Glomerular visceral epithelial cell (primary cell): ENCODE data around the gene NBPF9.
"Not testable (repeated sequence)": the region's sequence is repeated elsewhere in the genome, so short reads cannot be mapped to it uniquely, and the experiment has no call there.

ENCODE experiments used
- DNase-seq: peaks from one replicate; pipeline ENCODE4 v3.0.0-alpha.2; 2016; ENCODE audit errors: extremely low spot score

Gene NBPF9, protein sequence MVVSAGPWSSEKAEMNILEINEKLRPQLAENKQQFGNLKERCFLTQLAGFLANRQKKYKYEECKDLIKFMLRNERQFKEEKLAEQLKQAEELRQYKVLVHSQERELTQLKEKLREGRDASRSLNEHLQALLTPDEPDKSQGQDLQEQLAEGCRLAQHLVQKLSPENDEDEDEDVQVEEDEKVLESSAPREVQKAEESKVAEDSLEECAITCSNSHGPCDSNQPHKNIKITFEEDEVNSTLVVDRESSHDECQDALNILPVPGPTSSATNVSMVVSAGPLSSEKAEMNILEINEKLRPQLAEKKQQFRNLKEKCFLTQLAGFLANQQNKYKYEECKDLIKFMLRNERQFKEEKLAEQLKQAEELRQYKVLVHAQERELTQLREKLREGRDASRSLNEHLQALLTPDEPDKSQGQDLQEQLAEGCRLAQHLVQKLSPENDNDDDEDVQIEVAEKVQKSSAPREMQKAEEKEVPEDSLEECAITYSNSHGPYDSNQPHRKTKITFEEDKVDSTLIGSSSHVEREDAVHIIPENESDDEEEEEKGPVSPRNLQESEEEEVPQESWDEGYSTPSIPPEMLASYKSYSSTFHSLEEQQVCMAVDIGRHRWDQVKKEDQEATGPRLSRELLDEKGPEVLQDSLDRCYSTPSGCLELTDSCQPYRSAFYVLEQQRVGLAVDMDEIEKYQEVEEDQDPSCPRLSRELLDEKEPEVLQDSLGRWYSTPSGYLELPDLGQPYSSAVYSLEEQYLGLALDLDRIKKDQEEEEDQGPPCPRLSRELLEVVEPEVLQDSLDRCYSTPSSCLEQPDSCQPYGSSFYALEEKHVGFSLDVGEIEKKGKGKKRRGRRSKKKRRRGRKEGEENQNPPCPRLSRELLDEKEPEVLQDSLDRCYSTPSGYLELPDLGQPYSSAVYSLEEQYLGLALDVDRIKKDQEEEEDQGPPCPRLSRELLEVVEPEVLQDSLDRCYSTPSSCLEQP (N-terminal part only)

DNA sequence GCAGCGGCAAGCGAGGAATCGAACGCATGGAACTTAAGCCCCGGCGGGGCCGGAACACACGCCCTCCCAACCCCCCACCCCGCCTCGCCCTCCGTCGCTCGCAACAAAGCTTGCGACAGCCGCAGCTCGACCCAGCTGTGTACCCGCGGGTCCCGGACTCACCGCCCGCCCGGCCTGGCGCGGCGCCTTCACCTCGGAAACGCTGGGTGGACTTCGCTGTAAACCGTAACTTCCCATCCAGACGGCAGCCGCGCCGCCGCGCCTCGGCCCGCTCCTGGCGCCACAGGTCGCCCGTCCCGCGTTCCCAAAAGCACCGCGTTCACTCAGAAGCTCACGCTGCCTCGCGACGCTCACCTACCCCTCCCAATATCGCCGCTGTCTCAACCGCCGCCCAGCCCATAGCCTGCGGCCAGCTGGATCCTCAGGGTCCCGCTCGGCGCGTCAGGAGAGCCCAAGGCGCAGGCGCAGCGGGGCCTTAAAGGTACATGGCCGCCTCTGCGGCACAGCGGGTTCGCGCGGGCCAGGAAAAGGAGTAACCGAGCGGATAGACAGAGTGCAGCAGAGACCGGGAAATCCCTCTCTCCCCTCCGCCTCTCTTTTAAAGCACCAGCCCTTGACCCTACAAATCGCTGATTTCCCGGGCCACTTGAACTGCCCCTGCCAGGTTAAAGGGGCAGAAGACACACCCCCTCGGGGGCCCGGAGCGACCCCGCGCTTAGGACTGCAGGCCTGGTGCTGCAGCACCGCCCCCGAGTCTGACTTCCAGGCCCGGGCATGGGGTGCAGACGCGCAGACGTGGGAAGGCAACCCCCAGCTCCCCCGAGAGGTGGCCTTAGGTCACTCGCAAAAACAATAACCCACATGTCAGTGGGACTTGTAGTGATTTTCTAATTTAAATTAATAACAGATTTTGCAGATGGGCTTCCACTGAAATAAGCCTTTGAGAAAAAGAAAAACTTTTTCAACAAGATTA lies at the start of gene NBPF9:
Gene NBPF9 (minus strand): TSS at position 443 of the 973 bp plus-strand sequence. CDS start 21,412 bp downstream, outside the sequence.
- DNase-seq, result peak; percentile 42

DNA sequence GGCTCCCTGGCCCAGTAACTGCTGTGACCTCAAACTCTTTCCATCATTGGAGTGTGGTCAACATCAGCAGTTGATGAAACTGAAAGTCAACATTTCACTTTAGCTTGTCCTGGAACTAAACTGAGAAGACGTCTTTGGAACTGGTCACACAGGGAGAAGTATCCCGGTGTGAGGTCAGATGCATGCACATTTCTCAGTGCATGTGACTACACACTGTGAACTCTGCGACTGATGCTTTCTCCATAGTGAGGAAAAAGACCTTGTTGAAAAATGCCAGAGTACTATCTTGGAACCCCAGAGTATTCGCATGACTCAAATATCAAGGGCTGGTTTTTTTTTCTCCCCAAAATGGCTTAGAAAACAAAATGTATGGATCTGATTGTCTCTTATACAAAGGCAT lies 46.6 kb upstream of the NBPF9 start:
- DNase-seq, result not testable (repeated sequence)

DNA sequence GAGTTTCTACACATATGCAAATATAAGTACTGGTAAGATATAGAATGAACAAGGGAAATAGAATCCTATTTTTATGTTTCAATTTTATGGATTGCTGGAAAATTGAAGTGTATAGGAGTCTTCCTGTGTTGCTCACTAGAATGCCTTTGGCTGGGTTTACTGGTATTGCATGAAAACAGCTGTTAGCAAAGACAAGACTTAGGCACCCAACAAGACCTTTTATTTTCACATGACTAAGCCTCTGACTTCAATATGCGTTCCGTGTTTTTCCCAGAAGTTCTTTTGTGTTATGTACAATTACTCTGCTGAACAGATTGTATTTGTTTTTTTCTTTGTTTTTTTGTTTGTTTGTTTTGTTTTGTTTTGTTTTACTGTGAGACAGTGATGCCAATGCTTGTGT lies 34.2 kb upstream of the NBPF9 start:
- DNase-seq, result not testable (repeated sequence)

DNA sequence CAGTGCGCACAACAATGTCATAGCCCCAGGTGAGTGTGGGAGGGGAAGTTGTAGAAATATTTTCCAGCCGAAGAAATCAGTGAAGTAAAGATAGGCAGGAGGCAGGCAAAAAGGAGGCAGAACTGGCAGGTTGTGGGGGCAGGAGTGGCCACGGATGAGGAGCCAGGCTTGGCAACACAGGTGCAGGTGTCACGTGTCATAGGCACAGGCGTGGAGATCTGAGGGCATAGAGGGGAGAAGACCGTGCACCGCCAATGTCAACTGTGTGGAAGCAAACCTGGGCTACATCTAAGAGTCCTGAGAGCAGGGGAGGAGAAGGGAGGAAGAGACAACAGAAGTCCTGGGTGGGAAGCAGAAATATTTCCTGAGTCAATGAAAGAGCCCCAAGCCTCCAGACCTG lies 27.6 kb upstream of the NBPF9 start:
- not testable (repeated sequence) for DNase-seq

DNA sequence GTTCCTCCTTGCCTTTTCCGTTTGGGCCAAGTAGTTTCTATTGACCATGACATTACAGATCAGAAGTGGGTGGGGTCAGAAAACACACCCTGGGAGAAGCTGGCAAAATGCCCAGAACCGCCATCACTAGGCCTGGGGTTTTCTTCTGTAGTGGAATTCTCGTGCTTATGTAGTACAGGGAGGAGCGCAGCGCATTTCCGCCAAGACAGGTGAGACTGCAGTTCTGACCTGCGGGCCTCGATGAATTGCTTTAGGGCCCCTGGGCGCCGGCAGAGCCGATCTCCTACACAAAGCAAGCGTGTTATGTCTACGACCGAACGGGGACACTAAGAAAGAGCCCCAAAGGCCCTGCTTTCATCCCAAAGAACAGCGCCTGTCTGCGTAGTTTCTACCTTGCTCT lies 25.9 kb upstream of the NBPF9 start:
- DNase-seq, result not testable (repeated sequence)

DNA sequence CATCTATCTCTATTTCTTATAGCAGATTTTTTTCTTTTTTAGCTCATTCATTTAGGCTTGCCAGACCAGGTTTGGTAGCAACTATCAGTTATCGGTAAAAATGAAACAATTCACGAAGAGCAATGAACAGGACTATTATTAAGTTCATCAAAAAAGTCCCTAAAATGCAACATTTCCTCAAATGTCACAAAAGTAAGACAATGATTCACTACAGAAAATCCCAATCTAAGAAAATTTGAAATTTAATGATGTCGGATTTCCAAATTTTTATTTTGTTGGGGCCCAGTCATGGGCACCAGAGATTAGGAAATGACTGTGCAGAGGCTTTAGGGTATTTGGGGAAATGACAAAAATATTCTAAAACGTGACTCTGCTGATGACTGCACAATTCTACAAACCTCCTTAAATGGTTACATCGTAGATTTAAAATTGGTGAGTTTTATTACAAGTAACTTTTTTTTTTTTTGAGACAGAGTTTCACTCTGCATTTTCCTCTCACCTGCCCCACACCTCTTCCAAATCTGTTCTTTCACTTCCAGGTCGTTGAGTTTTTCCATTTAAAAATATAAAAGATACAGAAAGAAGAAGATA lies 23.3 kb upstream of the NBPF9 start:
- DNase-seq, result not testable (repeated sequence)

DNA sequence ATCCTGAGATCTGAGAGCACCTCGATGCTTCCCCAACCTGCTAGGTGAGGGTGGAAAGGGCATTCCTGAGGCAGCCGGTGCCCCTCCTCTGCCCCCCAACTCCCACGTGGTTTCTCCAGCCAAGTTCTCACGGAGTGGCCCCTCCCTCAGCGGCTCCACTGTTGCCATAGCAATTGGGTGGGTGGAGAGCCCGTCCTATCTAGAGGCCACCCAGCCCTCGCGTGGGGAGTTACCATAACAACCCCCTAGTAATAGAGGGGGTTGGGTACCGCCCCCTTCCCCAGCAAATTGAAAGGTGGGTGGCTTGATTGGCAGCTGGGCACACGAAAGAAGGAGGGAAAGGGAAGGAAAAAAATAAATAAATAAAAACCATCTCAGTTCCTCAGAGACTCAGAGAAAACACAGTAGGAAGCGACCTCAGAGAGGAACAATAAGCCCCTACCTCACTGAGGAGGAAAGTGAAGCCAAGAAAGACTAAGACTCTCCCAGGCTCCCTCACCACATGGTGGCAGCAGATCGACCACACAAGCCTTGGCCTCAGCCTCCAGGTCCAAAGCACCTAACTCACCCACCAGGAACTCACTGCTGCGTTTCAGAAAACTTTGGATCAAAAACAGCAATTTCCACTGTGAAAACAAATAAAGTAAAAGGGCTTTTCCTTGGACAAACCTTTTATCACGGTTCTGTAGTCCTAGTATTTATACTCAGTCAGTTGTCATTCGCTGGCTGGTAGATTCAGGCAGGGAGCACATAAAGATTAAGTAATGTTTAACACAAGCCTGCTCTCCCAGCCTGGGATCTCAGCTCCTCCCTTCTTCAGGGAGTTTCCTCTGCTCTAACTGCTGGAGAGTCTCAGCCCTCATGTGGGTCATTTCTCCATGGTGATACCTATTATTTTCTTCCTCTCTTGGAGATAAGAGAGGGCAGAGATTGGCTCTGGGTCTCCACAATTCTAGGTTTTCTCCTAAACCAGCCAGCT lies 20.9 kb upstream of the NBPF9 start:
- DNase-seq, result peak; percentile 20

DNA sequence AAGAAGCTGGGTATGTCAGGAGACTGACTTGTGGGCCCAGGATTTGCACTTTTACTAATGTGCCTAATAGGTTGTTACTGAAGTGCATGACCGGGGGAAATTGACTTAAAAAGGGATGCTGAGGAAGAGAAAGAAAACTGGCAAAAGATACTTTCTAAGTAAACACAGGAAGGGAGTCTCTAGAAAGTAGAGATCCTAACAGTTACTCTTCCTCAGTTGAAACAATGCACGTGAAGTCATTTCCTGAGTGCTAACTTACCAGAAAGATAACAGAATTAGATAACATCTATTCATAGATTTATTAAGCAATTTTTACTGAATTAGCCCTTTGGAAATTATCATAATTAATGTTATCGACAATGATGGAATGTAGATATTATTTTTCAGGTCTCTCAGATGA lies 9.5 kb upstream of the NBPF9 start:
- not testable (repeated sequence) for DNase-seq

DNA sequence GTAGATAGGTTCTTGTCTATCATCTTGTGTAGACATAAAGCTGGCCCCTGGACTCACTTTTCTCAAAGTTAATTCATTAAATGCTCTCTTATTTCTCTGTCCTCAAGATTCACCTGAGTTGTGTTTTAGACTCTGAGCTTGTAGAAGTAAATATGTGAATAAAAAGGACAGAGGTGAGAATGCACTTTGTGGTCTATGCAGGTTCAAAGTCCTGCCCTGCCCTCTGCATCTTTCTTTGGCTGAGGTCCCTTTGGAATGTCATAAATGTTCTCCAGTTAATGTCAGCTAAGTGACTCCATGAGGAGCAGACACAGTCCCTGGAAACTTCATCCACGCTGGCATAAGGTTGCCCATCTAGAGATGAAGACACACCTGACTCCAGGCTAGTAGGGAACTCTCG lies 7.0 kb upstream of the NBPF9 start:
- DNase-seq, result not testable (repeated sequence)

DNA sequence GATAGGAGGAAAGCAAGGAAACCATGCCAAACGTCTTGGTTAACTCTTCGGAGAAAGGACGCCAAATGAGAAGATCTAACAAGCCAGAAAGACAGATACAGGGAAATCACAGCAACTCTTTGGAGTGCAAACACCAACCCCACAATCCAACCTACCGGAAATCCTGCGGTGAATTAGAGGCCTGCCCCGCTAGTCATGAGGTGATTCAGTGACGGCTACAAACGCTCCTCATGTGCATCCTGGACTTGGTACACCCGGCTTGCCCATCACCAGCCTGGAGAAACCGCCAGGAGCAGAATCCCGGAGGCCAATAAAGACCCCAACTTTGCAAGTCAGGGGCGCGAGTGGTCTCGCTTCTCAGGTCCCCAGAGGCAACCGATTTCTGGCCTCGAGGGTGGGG lies 777 bp downstream of the NBPF9 start:
- DNase-seq, result not testable (repeated sequence)

DNA sequence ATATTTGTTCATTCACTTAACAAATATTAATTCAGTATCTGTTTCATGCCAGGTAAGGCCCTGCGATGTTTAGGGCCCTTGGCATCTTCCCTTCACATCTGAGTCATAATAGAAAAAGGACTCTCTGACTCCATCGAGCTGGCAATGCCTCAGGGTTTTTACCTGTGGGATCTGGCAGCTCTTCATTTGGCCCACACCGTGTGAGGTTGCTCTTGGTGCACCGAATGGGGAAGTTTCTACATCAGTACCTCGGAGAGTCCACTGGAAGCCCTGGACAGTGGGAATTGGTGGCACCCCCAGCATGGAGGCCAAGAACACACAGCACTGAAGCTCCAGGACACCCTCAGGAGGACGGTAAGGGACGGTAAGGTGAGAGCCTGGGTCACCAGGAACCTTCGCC lies 5.1 kb downstream of the NBPF9 start:
- DNase-seq, result not testable (repeated sequence)

DNA sequence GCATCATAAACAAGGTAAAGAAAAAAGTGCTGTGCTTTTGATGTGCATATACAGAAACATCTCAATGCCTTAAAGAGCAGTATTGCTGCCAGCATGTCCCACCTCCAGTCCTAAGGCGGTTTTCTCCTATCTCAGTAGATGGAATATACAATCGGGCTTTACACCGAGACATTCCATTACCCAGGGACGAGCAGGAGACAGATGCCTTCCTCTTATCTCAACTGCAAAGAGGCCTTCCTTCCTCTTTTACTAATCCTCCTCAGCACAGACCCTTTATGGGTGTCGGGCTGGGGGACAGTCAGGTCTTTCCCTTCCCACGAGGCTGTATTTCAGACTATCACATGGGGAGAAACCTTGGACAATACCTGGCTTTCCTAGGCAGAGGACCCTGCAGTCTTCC lies 10.2 kb downstream of the NBPF9 start:
- DNase-seq, result not testable (repeated sequence)

DNA sequence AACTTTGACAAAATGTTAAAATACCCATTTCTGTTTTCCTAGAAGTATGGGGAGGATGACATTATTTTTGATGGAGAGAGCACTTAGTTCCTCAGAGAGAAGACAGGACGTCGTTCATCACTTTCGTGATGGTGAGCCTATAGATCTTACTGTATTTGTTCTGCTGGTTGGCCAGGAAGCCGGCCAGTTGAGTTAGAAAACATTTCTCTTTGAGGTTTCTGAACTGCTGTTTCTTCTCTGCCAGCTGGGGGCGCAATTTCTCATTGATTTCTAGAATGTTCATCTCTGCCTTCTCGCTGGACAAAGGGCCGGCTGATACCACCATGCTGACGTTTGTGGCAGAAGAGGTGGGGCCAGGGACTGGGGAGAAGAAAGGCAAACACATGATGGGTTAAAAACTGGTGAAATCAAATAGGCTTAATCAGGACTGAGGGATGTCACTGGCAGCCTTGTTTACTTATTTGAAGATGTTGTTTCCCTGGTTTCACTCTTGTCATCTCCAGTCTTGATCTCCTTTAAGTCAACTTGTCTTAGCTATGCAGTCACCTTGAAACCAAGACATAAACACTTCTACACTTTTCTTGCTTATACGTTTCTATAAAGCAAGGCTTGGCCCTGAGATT lies 27.7 kb downstream of the NBPF9 start:
- not testable (repeated sequence) for DNase-seq

DNA sequence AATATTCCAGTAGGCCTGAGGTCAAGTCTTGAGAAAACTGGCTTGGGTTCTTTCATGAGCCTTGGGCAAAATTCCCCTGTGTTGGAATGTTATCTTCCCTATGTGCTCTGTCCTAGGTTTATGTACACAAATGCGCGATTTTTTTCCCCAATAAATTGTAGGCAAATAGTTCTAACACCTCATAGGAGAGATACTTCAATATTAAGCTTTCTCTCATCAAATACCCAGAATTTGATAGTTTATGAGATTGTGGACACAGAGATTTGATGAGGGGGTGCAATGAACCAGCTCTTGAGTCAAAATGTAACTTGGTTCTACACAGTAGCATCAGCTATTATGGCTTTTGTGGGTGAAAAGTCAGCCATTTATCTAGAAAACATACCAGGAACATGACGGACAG lies 38.7 kb downstream of the NBPF9 start:
- not testable (repeated sequence) for DNase-seq

DNA sequence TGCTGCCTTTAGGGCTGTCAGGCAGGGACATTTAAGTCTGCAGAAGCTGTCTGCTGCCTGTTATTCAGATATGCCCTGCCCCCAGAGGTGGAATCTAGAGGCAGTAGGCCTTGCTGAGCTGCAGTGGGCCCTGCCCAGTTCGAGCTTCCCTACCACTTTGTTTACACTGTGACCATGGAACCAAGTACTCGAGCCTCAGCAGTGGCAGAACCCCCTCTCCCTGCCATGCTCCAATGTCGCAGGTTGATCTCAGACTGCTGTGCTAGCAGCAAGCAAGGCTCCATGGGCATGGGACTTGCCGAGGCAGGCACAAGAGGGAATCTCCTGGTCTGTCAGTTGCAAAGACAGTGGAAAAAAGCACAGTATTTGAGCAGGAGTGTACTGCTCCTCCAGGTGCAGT lies 60.3 kb downstream of the NBPF9 start:
- not testable (repeated sequence) for DNase-seq

DNA sequence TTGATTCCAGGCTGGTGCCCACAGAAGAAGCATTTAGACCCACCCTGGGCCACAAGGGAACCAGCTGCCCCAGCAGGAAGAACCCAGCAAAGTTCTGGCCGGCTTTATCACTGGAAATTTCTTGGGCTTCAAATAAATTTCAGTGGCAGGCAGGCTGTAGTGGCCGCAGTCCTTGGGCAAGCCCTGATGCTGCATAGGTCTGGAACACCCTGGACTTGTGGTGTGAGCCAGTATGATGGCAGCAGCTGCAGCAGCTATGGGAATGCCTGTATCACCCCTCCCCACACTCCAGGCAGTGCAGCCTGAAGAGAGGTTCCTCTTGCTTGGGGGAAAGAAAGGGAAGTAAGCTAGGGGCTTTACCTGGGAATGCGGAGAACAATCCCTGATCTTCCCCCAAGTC lies 69.4 kb downstream of the NBPF9 start:
- DNase-seq, result not testable (repeated sequence)

DNA sequence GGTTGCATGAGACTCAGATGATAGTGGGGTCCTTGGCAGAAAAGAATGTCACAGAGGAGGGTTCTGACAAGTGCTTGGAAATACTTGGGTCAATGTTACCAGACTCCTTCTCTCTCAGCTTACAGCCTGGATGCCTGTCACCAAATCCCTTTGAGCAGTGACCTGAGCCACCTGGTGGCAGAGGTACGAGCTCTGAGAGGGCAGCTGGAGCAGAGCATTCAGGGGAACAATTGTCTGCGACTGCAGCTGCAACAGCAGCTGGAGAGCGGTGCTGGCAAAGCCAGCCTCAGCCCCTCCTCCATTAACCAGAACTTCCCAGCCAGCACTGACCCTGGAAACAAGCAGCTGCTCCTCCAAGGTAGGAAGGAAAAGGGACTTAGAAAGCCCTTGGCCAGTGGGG lies 79.0 kb downstream of the NBPF9 start:
- DNase-seq, result not testable (repeated sequence)

DNA sequence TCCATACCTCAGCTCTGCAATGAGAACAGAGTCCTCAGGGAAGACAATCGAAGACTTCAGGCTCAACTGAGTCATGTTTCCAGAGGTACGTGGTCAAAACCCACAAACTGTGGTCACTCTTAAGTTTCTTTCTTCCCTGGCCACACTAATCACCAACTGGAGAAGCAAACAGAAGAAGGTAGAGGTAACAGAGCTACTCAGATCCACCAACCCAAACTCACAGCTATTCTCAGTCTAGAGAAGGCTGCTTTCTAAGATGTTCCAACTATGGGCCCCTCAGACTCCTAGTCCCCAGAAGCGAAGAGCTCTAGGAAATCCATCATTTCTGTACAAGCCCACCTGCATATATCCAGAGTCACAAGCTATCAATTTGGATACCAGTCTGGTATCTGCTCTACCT lies 84.8 kb downstream of the NBPF9 start:
- not testable (repeated sequence) for DNase-seq

DNA sequence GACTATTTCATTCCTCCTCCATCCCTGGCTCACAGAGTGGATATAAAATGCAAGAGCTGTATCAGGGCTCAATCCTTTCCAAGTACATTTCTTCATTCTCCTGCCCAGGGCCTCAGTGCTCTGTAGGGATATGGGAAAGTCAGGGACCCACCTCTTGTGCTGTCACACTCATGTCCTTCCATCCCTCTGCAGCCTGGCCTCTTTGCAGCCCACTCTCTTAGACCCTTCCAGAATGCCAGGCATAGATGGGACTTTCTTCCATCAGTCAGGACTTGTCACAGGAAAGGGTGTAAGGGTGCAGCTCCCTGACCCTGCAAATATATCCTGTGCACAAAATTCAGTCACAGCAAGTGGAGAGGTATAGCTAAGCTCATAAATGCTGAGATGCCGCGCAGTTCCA lies 86.7 kb downstream of the NBPF9 start:
- not testable (repeated sequence) for DNase-seq
